Stimulated activated CD4-positive, alpha-beta T cell treated with anti-CD3 and anti-CD28 coated beads, TNF-alpha, amount 100 ng/mL, for 1 hour (primary cell): ENCODE measurements around the gene RFX7.
"Not testable (repeated sequence)": the region's sequence is repeated elsewhere in the genome, so short reads cannot be mapped to it uniquely, and the experiment has no call there.

Source experiments
- DNase-seq, 3 donors: peaks; one replicate each; pipeline ENCODE4 v3.0.0-alpha.2; 2020; ENCODE audit warnings: low read depth in 3 of 3, low spot score in 1 of 3

The RFX7 gene

DNA sequence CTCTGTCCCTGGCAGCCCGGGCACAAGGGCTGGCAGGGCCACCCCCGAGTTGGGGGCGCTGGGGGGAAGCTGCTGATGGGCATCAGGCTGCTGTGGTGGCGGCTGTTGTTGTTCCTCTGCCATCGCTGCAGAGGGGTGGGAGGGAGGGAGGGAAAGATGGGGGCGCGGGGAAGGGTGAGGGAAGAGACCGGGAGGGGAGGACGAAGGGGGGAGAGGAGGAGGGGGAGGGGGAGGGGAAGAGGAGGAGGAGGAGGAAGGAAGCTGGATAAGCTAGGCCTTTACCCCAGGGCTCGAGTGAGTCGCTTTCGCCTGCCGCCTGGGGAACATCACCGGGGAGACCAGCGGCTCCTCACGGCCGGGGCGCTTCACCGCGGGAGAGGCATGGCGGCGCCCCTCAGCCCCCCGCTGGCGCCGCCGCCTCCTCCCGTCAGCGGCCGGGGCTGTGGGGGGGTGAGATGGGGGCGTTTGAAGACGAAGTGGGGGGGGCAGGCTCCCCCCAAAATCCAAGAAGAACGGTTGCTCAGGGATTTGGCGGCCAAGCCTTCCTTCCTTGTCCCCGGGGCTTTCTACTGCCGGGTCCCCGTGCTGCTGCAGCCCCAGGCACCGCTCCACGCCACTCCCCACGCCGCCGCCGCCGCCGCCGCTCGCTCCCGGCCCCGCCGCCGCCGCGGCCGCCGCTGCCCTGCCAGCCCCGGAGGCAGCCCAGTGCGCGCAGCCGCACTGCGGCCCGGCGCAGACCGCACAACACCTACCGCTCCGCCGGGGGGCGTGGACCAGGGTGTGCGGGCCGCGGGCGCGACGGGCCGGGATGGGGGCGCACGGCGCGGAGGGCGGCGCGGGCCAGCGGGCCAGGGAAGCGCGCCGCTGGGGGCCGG lies at the start of gene RFX7:
Gene RFX7 (minus strand): TSS at position 717 of the 875 bp plus-strand sequence. CDS start 594 bp downstream, at position 123.
- DNase-seq = peak; percentile 38 to 65 (median 47)

DNA sequence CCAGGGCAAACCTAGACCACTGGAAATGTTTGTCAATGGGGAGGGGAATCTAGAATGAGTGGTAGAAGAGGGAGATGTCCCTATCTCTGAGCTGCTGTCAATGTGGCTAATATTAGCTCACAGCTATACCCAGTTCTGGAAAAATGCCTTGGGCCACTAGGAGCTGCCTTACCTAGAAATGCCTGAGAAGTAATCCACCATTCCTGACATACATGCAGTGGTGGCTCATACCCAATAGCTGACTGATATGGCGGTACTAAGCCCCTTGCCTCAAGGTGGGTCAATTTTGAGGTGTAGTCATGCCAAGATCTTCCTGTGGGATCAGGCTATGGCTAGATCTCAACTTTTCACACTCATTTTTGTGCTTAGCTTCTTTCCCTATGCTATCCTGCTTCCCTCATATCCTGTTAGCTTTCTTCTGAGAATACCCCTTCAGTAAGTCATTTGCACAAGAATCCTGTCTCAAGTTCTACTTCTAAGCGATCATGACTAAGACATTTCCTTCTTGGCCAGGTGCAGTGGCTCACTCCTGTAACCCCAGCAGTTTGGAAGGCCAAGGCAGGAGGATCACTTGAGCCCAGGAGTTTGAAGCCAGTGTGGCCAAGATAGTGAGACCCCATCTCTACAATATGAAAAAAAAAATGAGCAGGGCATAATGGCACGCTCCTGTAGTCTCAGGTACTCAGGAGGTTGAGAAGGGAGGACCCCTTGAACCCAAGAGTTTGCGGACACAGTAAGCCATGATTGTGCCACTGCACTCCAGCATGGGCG lies 49.1 kb upstream of the RFX7 start:
- DNase-seq = no peak

DNA sequence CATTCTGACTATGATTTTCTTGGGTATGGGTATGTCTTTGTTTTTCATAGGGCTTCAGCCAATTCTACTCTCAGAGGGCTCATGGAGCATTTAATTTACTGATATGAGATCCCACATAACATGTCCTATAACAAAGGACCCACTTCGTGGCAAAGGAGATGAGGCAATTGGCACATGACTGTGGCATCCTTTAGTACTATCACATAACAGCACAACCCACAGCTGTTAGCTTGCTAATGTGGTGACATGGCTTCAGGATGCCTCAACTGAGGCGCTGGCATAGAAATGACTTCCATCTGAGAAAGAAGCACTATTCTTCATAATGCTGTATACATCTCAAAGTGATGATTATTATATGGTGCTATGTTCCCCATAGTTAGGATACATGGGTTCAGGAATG lies 48.1 kb upstream of the RFX7 start:
- no peak for DNase-seq

DNA sequence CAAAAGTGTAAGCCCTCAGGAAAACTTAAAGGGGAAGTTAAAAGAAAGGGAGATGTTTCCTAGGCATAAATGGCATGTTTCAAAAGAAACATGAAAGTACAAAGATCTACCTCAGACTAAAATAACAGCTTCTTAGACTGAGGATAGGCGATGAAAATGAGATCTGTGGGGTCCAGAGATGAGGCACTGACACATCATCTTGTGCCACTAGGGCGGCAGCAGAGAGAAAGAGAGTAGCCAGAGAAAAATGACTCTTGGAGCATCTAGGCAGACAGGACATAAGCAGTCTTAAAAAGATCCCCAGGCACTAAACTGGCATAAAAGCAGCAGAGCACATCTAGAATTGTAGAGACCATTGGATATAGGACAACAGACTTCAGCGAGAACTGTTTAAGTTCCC lies 42.5 kb upstream of the RFX7 start:
- DNase-seq = no peak

DNA sequence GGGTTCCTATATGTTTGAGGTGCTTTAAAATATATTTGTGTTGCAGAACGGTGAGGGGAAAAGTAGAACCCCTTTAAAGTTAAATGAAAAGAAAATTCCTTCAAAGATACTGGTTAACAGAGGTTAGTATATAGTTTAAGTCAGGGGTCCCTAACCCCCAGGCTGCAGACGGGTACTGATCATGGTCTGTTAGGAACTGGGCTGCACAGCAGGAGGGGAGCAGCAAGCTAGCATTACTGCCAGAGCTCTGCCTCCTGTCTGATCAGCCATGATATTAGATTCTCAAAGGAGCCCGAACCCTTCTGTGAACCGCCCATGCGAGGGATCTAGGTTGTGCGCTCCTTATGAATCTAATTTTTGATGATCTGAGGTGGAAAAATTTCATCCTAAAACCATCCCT lies 37.5 kb upstream of the RFX7 start:
- no peak for DNase-seq

DNA sequence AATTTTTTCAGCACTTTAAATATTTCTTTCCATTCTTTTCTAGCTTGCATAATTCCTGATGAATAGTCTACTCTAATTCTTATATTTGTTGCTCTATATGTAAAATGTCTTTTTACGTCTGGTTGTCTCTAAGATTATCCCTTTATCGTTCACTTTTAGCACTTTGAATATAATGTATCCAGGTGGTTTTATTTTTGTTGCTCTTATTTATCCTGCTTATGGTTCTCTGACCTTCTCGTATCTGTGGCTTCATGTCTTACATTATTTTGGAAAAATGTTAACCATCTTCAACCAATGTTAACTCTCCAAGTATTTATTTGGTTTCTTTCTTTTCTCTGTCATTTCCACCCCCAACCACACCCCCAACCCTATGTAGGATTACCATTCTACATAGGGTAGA lies 30.0 kb upstream of the RFX7 start:
- DNase-seq = no peak

DNA sequence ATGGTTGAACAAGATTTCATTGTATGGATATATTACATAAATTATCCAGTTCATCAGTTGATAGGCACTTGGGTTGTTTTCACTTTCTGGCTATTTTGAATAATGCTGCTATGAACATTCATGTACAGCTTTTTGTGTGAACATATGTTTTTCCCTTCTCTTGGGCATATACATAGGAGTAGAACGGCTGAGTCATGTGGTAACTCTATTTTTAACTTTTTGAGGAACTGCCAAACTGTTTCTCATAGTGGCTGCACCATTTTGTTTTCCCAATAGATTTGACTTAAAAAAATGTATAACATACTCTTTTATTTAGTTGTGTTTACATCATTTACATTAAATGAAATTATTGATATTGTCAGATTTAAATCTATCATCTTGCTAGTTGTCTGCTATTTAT lies 28.8 kb upstream of the RFX7 start:
- no peak for DNase-seq

DNA sequence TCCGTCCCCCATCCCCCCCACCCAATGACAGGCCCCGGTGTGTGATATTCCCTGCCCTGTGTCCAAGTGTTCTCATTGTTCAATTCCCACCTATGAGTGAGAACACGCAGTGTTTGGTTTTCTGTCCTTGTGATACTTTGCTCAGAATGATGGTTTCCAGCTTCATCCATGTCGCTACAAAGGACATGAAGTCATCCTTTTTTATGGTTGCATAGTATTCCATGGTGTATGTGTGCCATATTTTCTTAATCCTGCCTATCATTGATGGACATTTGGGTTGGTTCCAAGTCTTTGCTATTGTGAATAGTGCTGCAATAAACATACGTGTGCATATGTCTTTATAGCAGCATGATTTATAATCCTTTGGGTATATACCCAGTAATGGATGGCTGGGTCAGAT lies 22.8 kb upstream of the RFX7 start:
- DNase-seq = not testable (repeated sequence)

DNA sequence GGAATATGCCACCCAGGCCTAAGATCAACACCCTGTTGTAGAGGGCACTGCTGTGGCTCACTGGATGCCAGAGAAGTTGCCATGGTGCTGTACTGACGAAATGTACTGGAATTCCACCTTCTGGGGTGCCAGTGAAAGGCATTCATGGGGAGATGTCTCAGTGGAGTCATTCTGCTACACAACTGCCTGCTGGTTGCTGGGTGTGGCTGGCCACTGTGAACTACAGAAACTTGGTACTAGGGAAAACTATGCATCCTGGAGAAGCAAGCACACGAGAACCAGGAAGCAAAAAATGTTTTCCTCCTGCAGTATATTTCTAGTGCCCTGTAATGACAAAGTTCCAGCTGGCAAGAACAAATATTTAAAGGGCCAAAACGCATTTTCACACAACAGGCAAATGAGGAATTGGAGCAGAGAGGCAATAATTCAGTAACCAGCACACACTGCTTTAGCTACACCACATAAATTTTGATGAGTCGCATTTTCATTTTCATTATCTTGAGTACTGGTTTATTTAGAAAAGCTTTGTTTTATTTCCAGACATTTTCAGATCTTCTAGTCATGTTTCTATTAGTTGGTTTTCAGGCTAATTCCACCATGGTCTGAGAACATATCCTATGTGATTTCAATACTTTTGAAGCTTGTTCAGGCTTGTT lies 18.3 kb upstream of the RFX7 start:
- DNase-seq = no peak

DNA sequence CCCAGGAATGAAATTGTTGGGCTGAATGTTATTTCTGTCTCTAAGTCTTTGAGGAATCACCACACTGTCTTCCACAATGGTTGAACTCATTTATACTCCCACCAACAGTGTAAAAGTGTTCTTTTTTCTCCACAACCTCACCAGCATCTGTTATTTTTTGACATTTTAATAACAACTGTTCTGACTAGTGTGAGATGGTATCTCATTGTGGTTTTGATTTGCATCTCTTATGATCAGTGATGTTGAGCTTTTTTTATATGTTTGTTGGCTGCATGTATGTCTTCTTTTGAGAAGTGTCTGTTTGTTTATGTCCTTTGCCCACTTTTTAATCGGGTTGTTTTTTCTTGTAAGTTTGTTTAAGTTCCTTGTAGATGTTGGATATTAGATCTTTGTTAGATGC lies 13.6 kb upstream of the RFX7 start:
- DNase-seq = not testable (repeated sequence)

DNA sequence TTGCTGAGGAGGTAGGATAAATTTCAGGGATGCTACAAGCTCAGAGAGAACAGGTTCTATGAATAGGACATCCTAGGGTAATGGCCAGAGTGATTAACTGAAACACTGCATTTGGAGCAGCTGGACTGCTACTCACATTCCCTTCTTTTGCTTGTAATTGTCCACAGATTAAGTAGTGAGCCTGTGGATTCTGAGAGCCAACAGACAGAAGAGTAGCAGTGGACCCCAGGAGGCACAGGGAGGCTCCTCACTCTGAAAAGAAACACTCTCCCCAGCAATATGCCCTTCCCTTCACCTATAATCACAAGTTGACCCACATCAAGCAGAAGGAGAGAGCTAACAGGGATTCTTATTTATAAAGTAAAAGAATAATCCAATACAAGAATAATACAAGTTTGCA lies 10.6 kb upstream of the RFX7 start:
- no peak for DNase-seq

DNA sequence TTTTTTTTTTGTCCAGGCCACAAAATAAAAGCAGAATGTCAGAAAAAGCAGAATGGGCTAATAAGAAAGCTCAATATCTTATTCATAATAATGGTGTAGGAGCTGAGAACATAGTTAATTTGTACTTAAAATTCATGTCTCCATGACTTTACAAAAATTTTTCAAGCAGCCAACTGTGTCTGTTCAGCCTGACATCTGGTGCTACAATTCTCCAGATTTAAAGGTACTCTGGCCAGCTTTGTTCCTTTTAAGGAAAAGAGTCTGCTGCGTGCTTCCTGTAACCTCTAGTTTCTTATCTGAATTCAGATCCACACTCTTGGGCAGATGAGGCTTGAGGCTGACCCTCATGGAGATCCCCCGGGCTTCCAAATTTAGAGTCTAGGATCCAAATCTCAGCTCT lies 8.7 kb upstream of the RFX7 start:
- no peak for DNase-seq

DNA sequence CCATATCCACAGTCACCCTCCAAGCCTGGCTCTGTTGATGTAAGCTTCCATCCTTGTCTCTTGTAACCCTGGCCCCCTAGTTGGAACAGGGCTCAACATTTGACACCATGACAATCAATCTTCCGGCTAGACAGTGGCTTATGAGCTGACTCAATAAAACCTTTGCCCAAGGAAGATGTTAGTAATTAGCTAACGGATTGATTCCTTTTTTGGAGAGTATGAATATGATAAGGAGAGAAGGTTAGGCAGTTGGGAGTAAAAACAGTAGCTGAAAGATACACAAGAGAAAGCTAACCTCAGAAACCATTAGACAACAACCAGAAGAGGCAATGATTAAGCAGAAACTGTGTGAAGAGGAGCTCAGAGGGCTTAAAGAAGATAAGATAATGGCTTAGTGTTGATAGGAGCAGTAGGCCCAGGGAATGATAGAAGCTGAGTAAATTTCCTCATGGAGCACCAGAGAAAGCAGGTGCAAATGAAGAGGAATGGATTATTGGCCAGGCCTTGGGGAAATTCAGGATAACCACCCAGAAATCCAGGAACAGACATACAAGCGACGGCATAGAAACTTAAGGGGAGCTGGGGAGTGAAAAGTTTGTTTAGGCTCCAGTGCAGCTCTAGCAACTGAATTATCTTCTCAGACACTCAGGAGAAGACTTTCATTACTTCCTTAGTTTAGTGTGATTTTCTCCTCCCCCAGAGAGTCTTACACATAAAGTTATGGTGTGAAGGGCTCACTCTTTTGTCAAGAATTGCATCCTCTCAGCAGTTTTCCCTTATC lies 7.8 kb upstream of the RFX7 start:
- no peak for DNase-seq

DNA sequence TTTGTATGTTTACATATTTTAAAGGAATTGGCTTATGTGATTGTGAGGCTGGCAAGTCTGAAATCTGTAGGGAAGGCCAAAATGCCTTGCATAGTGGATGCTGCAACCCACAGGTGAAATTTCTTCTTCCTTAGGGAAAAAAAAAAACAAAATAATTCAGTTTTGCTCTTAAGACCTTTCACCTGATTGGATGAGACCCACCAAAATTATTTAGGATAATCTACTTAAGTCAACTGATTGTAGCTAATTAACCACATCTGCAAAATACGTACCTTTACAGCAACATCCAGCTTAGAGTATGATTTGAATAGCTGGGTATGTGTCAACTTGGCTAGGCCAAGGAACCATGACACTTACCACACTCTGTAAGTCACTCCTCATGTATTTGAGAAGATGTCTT lies 6.9 kb upstream of the RFX7 start:
- DNase-seq = no peak

DNA sequence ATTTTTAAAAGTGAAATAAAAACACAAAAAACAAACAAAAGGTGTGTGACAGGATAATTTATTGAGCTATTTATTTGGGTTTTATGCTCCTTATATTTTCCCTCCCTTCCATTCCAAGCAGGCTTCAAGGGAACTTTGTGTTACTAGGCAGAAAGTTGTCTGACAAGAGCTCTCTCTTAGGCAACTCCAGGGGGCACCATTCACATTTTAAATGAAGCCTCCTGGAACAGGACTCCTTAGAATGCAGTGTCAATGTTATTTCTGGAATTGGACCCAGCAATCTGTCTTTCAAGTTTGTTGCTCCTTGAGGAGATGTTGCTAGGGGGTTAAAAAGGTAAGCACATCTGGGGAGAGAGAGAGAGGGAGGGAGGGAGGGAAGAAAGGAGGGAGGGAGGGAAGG lies 5.4 kb upstream of the RFX7 start:
- DNase-seq = no peak

DNA sequence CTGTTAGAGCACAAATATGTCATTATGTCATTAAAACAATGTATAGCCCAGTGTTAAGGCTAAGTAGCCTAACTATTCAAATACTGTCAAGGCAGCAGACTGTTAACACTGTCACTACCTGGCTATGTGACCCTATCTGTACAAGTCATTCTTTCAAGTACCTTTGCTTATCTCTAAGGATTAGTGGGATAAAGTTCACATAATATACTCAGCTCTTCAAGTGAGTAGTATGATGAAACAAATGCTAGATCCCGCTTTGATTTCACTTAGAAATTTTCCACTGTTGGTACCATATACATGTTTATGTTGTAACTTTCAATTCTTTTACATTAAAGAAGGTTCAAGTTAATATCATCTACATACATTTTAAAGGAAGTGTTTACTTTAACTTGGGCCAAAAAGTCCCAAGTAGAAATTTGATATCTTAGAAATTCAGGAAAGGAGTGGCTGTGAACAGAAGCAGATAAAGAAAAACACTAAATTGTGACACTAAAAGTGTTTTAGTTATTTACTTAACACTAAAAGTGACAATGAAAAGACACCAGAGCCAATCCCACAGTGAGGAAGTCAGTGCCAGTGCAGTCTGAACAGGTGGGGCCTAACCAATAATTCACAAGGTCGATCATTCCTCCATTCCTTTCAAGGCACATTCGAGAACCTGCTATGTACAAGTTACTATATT lies 4.8 kb upstream of the RFX7 start:
- no peak for DNase-seq

DNA sequence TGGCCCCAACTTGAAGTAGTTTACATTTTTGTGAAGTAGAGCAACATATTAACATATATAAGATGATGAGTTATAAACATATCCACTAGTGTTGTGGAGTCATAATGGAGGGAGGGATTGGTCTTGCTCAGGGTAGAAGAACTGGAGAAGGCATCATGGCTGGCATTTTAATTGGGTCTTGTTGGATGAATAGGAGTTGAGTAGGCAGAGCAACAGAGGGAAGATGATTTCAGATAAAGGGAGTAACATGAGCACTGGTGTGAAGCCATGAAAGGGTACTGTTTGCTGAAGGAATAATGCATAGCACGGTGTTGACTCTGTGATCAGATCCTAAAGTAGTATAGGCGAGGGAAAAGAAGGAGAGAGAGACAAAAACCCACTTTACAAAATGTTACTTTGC lies 3.6 kb upstream of the RFX7 start:
- DNase-seq = no peak

DNA sequence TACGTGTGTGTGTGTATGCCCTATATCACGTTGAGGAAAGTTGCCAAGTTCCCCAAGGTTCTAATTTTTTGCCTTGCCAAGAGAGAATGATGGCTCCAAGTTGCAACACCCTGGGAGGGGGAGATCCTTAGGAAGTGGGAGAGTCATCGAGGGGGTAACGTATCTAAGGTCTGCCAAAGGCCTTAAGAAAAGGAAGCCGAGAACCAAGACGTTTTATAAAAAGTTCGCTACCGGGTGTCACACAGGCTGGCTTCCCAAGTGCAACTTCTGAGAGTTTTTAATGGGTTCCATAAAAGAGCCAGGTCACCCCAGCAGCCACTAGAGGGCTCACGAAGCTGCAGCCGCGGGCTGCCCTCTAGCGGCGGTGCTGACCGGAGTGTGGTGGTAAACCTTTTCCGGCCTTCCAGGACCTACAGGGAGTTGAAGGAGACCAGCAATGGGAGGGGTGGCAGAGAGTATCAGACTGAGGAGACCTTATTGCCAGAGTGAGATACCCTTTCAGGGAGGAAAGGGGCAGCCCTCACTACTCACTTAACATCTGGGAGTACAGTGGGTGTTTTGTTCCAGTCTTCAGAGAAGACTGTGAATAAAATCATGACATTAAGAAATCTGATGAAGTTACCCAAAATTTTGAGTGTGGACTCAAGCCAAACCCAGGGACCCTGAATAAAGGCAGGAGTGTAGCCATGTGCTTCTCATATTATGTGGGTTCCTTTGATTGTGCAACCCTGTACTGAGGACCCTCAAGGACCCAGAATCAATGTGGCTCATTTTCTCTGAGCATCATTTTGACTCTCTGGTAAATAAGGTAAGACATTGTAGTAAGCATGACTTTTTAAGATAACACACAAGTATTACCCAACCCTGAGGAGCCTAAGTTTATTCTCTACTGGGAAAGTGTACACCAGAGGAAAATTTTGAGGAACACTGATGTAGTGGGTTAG lies 2.5 kb upstream of the RFX7 start:
- peak; percentile 64 to 81 (median 69) for DNase-seq

DNA sequence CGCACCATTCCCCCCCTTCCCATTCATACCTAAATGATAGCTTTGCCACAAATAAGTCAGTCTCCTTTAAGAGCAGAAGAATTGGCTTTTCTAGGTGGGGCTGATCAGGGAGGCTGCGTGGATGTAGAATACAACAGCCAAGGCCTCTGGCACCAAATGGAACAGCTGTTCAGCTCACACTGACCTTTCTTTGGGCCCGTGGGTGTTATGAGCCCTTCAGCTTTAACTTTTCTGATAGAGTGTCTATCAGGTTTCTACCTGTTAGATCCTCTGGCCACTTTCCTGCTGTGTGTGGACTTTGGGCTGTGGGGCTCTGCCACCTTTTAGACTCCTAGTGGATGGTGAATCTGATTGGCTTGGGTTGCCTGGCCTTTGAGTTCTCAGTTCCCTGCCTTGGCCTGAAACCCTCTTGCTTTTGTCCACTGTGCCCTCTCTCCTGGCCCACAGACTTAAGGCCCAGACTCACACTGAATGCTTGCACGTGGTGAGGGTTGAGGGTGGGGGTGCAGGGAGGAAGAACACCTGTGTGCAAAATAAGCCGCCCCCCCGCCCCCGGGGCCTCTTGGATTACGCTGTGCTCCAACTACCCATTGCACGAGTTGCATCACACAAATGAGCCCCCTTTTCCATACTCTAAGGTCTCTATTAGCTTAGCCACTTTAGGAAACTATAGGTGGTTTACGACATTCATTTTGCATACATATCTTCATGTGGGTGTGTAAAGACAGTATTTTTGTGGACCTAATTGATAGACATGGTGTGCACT lies 1.3 kb upstream of the RFX7 start:
- peak in 1 of 3 donors; percentile 34 for DNase-seq
